GM19468 (cell line): Measurements from ENCODE around the gene DHTKD1.

ENCODE experiments used
- ATAC-seq: cut with Tn5 transposase; IDR thresholded peaks from one replicate; pipeline ENCODE4 v1.9.1; 2021; ENCODE audit warnings: mild to moderate bottlenecking, moderate library complexity, moderate number of reproducible peaks; ENCODE audit not compliant: unreplicated experiment; ENCODE audit errors: extremely low read depth

Gene DHTKD1, protein sequence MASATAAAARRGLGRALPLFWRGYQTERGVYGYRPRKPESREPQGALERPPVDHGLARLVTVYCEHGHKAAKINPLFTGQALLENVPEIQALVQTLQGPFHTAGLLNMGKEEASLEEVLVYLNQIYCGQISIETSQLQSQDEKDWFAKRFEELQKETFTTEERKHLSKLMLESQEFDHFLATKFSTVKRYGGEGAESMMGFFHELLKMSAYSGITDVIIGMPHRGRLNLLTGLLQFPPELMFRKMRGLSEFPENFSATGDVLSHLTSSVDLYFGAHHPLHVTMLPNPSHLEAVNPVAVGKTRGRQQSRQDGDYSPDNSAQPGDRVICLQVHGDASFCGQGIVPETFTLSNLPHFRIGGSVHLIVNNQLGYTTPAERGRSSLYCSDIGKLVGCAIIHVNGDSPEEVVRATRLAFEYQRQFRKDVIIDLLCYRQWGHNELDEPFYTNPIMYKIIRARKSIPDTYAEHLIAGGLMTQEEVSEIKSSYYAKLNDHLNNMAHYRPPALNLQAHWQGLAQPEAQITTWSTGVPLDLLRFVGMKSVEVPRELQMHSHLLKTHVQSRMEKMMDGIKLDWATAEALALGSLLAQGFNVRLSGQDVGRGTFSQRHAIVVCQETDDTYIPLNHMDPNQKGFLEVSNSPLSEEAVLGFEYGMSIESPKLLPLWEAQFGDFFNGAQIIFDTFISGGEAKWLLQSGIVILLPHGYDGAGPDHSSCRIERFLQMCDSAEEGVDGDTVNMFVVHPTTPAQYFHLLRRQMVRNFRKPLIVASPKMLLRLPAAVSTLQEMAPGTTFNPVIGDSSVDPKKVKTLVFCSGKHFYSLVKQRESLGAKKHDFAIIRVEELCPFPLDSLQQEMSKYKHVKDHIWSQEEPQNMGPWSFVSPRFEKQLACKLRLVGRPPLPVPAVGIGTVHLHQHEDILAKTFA

GRCh38 chr10:12068449-12069269 is at the start of gene DHTKD1:
DHTKD1 (plus strand) TSS chr10:12068954; CDS start chr10:12069034, 80 bp downstream.
- peak; percentile 99 for ATAC-seq

DNA sequence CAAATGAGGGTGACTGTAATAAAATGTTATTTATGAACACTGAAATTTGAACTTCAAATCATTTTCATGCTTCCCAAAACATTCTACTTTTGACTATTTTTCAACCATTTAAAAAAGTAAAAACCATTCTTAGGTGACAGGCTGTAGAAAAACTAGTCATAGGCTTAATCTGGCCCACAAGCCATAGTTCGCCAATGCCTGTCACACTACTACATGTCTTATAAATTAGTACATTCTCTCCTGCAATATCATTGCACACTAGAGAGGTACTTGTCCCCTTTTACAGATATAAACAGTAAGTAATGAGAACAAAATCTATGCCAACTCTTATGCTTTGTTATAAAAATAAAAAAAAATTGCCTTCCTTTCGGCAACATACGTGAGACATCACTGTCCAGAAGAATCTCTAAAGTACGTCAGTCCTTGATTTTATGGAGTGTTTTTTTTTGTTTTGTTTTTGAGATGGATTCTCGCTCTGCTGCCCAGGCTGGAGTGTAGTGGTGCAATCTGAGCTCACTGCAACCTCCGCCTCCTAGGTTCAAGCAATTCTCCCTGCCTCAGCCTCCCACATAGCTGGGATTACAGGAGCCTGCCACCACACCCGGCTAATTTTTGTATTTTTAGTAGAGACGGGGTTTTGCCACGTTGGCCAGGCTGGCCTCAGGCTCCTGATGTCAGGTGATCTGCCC is 49.3 kb upstream of the DHTKD1 start:
- no peak for ATAC-seq

- ATAC-seq = no peak
Observed at GRCh38 chr10:12020574-12020973, 48.2 kb upstream of the DHTKD1 start.

- no peak for ATAC-seq
Observed at GRCh38 chr10:12022580-12023257, 46.0 kb upstream of the DHTKD1 start.

- ATAC-seq = no peak
Observed at GRCh38 chr10:12025591-12025990, 43.2 kb upstream of the DHTKD1 start.

- peak; percentile 97 for ATAC-seq
Observed at GRCh38 chr10:12027539-12027938, 41.2 kb upstream of the DHTKD1 start.

DNA sequence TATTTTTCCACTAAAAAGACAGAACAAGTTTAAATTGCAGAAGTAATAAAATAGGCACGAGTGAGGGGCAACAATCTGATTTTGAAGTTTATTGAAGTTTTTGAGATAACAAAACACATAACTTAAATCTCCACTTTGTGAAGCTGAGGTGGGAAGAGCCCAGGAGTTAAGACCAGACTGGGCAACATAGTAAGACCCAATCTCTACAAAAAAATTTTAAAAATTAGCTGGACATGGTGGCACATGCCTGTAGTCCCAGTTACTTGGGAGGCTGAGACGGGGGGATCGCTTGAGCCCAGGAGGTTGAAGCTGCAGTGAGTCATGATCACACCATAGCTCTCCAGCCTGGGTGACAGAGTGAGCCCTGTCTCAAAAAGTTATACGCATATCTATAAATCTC is 37.4 kb upstream of the DHTKD1 start:
- no peak for ATAC-seq

GRCh38 chr10:12036073-12036655 is 32.6 kb upstream of the DHTKD1 start:
- ATAC-seq = no peak

- ATAC-seq = no peak
Observed at GRCh38 chr10:12041766-12042408, 26.9 kb upstream of the DHTKD1 start.

GRCh38 chr10:12042409-12042796 is 26.4 kb upstream of the DHTKD1 start:
- no peak for ATAC-seq

- peak; percentile 23 for ATAC-seq
Observed at GRCh38 chr10:12042797-12043651, 25.7 kb upstream of the DHTKD1 start, which contains the start of gene UPF2. UPF2 (minus strand) TSS chr10:12042809; CDS start chr10:12035423, 7,386 bp downstream.

DNA sequence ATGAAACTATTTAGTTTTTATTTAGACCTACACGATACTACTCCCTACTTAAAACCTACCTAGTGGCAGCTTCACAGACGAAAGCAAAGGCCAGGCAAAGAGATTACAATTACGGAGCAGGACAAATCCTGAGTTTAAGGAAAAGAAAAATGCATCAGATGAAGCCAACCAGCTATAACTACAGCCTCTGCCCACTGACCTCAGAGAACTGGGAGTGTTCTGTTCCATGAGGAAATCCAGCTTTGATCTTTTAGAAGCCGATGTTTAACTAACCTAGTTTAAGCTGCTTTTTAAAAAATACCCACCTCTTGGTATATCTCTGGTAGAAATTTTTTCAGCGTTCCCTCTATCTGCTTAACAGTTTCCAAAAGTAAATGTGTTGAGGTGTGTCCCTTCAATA is 23.2 kb upstream of the DHTKD1 start:
- no peak for ATAC-seq

DNA sequence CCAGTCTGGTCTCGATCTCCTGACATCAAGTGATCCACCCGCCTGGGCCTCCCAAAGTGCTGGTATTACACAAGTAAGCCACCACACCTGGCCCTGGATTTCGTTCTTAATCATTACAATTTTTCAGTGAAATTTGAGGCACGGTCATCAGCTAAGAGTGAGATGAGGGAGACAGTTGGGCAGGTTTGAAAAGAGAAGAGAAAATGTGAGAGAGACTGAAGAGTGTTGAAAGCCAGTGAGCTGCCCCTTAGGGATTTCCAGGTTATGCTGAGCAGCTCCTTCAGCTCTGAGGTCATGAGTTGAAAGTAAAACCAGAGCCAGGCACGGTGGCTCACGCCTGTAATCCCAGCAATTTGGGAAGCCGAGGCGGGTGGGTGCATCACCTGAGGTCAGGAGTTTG is 20.2 kb upstream of the DHTKD1 start:
- no peak for ATAC-seq

DNA sequence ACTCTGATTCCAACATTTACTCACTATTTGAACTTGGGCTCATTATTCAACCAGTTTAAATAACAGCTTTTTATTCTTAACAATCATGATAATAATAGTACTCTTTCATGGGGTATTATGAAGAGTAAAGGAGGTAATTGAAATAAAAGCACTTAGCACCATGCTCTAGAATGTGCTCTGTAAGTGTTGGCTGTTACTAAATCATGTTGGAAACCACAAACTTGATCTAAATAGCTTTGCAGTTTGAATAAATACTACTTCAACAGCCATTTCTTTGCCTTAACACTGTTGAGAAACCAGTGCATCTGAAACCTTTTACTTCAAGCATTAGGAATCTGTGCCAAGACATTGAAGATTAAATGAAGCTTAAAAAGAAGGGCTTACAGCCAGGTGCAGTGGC is 18.2 kb upstream of the DHTKD1 start:
- ATAC-seq = no peak

DNA sequence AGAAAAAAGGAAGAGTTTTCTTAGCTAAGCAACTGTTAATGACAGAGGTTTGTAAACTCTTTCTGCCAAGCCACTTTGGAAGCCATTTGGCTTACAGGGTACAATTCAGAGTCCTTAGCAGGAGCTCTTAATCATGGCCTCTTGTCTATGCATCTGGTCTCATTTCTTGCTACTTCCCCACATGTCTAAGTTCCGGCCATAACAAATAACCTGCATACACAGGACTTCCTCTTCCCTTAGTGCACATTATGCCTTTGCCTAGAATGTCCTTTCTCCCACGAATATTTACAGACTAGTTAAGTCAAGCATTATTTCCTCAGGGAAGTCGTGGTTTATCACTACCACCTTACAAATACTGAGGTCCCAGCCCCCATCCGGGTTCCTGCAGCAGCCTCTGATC is 17.5 kb upstream of the DHTKD1 start:
- no peak for ATAC-seq

GRCh38 chr10:12055732-12056131 is 13.0 kb upstream of the DHTKD1 start:
- no peak for ATAC-seq

GRCh38 chr10:12056748-12057147 is 12.0 kb upstream of the DHTKD1 start:
- ATAC-seq = no peak
